Gastrocnemius medialis (tissue), 4 donors: ENCODE measurements around the gene HIGD1C.

ENCODE experiments used
- POLR2A ChIP-seq, 2 donors: fragments of 450-650 bp; IDR thresholded peaks; one replicate each; pipeline ENCODE4 v1.6.1; 2017; ENCODE audit warnings: antibody characterized with exemption in 2 of 2, mild to moderate bottlenecking in 2 of 2, moderate library complexity in 2 of 2
- TF ChIP-seq, protein P1 (sequence below), 5 experiments: fragments of 450-650 bp in 3 of 5; fragments of 200-600 bp in 2 of 5; sonication (generic) in 2 of 5; IDR thresholded peaks in 4 of 5; conservative IDR thresholded peaks in 1 of 5; 1 replicate in 4 of 5; 2 replicates in 1 of 5; pipeline ENCODE4 v1.5.1; 2016 to 2019; ENCODE audit warnings: antibody characterized with exemption in 5 of 5, mild to moderate bottlenecking in 3 of 5, moderate library complexity in 3 of 5

GRCh38 chr12:50927766-50928224, 24.5 kb upstream of the HIGD1C start:
- TF ChIP-seq, protein P1, sequence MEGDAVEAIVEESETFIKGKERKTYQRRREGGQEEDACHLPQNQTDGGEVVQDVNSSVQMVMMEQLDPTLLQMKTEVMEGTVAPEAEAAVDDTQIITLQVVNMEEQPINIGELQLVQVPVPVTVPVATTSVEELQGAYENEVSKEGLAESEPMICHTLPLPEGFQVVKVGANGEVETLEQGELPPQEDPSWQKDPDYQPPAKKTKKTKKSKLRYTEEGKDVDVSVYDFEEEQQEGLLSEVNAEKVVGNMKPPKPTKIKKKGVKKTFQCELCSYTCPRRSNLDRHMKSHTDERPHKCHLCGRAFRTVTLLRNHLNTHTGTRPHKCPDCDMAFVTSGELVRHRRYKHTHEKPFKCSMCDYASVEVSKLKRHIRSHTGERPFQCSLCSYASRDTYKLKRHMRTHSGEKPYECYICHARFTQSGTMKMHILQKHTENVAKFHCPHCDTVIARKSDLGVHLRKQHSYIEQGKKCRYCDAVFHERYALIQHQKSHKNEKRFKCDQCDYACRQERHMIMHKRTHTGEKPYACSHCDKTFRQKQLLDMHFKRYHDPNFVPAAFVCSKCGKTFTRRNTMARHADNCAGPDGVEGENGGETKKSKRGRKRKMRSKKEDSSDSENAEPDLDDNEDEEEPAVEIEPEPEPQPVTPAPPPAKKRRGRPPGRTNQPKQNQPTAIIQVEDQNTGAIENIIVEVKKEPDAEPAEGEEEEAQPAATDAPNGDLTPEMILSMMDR (IDR thresholded peaks at IDR 0.05 in 4 of 5, conservative IDR thresholded peaks at IDR 0.05 in 1 of 5) = no peak
- TF ChIP-seq POLR2A (IDR thresholded peaks at IDR 0.05) = peak; percentile 61 to 79
